Measurements from ENCODE around the gene ST8SIA4. TPM values are rescaled to one million over a fixed set of nuclear protein-coding genes. Genes with fewer than 3 reads are reported as not detected.

The ST8SIA4 gene
- total RNA-seq, result 2.5 and 3.8 TPM in 2 replicates

GRCh38 chr5:100903039-100903887, at the start of gene ST8SIA4:
TSS of gene ST8SIA4 (minus strand) at chr5:100903282. CDS start at chr5:100902955, 327 bp downstream.

Data from regular cardiac myocyte (primary cell).